ENCODE results near the gene TRIM67. TPM values are rescaled to one million over a fixed set of nuclear protein-coding genes. Genes with fewer than 3 reads are reported as not detected.

Gene TRIM67
- total RNA-seq, 1 experiment from 2014 or later, result not detected

- Histone ChIP-seq H3K4me3 (no peak overlapping the region), H3K36me3 (ENCODE audit: low read depth) (no peaks in the 10 kb centered on the region), H3F3A (ENCODE audit: insufficient read depth, low read depth) (no peaks in the 10 kb centered on the region), H3K79me2 (ENCODE audit: low read depth) (no peaks in the 10 kb centered on the region), H3K9me3 (ENCODE audit: insufficient read depth, low read depth) (no peaks in the 10 kb centered on the region), H3K27me3 (ENCODE audit: insufficient read depth, low read depth) (peaks cover 16% of the 10 kb centered on the region), H3K9me2 (ENCODE audit: insufficient read depth) (no peaks in the 10 kb centered on the region), H2AFZ (no peak overlapping the region), H3K4me1 (replicated peaks; ENCODE audit: insufficient read depth) (no peaks in the 10 kb centered on the region), H3K4me2 (no peak overlapping the region), H3K27ac (no peak overlapping the region), H4K20me1 (ENCODE audit: insufficient read depth) (no peaks in the 10 kb centered on the region)
- ChIA-PET CTCF (no interaction called here), POLR2A (ENCODE audit: unreplicated experiment) (no interaction called here)
- TF ChIP-seq, protein P1, sequence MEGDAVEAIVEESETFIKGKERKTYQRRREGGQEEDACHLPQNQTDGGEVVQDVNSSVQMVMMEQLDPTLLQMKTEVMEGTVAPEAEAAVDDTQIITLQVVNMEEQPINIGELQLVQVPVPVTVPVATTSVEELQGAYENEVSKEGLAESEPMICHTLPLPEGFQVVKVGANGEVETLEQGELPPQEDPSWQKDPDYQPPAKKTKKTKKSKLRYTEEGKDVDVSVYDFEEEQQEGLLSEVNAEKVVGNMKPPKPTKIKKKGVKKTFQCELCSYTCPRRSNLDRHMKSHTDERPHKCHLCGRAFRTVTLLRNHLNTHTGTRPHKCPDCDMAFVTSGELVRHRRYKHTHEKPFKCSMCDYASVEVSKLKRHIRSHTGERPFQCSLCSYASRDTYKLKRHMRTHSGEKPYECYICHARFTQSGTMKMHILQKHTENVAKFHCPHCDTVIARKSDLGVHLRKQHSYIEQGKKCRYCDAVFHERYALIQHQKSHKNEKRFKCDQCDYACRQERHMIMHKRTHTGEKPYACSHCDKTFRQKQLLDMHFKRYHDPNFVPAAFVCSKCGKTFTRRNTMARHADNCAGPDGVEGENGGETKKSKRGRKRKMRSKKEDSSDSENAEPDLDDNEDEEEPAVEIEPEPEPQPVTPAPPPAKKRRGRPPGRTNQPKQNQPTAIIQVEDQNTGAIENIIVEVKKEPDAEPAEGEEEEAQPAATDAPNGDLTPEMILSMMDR (conservative IDR thresholded peaks at IDR 0.05), result no peak
- TF ChIP-seq EZH2 (IDR thresholded peaks at IDR 0.05; ENCODE audit: low read depth), result no peak
- intact Hi-C loops (cut with micrococcal nuclease; ENCODE audit: unreplicated experiment), result no loop called here
- DNase-seq, result no peak
- no TSS peak for BruUV-seq (replicated peaks)
Observed at GRCh38 chr1:231162970-231163829, 1.3 kb downstream of the TRIM67 start.

- no peak overlapping the region for H3K4me3 ChIP-seq
- H3K9me2 ChIP-seq (ENCODE audit: insufficient read depth), result no peaks in the 10 kb centered on the region
- H3K27me3 ChIP-seq (ENCODE audit: insufficient read depth, low read depth), result peaks cover 8% of the 10 kb centered on the region; the same call in 1 of the 2 replicates
- H3K27ac ChIP-seq, result no peak overlapping the region
- no peaks in the 10 kb centered on the region for H3K79me2 ChIP-seq (ENCODE audit: low read depth)
- H3K4me1 ChIP-seq (replicated peaks; ENCODE audit: insufficient read depth), result no peaks in the 10 kb centered on the region
- no peak overlapping the region for H3K4me2 ChIP-seq
- no peak overlapping the region for H2AFZ ChIP-seq
- CTCF ChIA-PET, result no interaction called here
- no peaks in the 10 kb centered on the region for H3F3A ChIP-seq (ENCODE audit: insufficient read depth, low read depth)
- no peaks in the 10 kb centered on the region for H4K20me1 ChIP-seq (ENCODE audit: insufficient read depth)
- no peaks in the 10 kb centered on the region for H3K36me3 ChIP-seq (ENCODE audit: low read depth)
- intact Hi-C loops (cut with micrococcal nuclease; ENCODE audit: unreplicated experiment), result no loop called here
- no peaks in the 10 kb centered on the region for H3K9me3 ChIP-seq (ENCODE audit: insufficient read depth, low read depth)
- no TSS peak for BruUV-seq (replicated peaks)
- POLR2A ChIA-PET (ENCODE audit: unreplicated experiment), result no interaction called here
- no peak for DNase-seq
- TF ChIP-seq, protein P1 (conservative IDR thresholded peaks at IDR 0.05), result no peak
- no peak for TF ChIP-seq EZH2 (IDR thresholded peaks at IDR 0.05; ENCODE audit: low read depth)
Observed at GRCh38 chr1:231163830-231164427, 2.1 kb downstream of the TRIM67 start.

DNA sequence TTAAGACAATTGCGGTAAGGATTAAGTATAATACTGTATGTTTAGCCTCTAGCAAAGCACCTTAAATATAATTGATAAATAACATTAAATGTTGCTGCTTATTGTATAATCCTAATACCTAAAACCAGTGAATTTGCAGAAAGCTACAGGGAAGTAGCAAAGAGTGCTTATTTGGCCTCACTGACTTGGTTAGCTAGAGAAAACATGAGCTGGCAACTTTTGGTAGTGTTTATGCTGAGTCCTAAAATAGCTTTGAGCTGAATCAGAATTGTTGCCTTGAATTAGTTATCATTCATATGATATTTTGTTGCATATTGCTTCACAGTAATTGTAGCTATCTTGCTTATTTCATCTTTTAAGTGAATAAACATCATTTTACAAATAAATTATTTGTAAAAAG lies 3.5 kb downstream of the TRIM67 start:
- DNase-seq, result no peak
- no peak overlapping the region for H2AFZ ChIP-seq
- H3K4me1 ChIP-seq (replicated peaks; ENCODE audit: insufficient read depth), result no peaks in the 10 kb centered on the region
- no peak overlapping the region for H3K4me3 ChIP-seq
- H3K36me3 ChIP-seq (ENCODE audit: low read depth), result no peaks in the 10 kb centered on the region
- no peaks in the 10 kb centered on the region for H3K79me2 ChIP-seq (ENCODE audit: low read depth)
- ChIA-PET CTCF (no interaction called here), POLR2A (ENCODE audit: unreplicated experiment) (no interaction called here)
- H3F3A ChIP-seq (ENCODE audit: insufficient read depth, low read depth), result no peaks in the 10 kb centered on the region
- no peaks in the 10 kb centered on the region for H4K20me1 ChIP-seq (ENCODE audit: insufficient read depth)
- H3K27ac ChIP-seq, result no peak overlapping the region
- TF ChIP-seq, protein P1 (conservative IDR thresholded peaks at IDR 0.05), result no peak
- no peak for TF ChIP-seq EZH2 (IDR thresholded peaks at IDR 0.05; ENCODE audit: low read depth)
- no peaks in the 10 kb centered on the region for H3K9me3 ChIP-seq (ENCODE audit: insufficient read depth, low read depth)
- no TSS peak for BruUV-seq (replicated peaks)
- no peaks in the 10 kb centered on the region for H3K9me2 ChIP-seq (ENCODE audit: insufficient read depth)
- intact Hi-C loops (cut with micrococcal nuclease; ENCODE audit: unreplicated experiment), result no loop called here
- H3K27me3 ChIP-seq (ENCODE audit: insufficient read depth, low read depth), result peaks cover under 1% of the 10 kb centered on the region; the same call in 1 of the 2 replicates
- H3K4me2 ChIP-seq, result no peak overlapping the region
